ENCODE results near the gene KCNG2. TPM values are rescaled to one million over a fixed set of nuclear protein-coding genes. Genes with fewer than 3 reads are reported as not detected.

The KCNG2 gene
- under 1 TPM; 0.08 to 0.23 TPM for total RNA-seq
- polyA plus RNA-seq = under 1 TPM in 1 of 2 donors, not detected in 1; 0.03 TPM

GRCh38 chr18:79797518-79798345 lies at the start of gene KCNG2:
TSS of gene KCNG2 (plus strand) at chr18:79797938. CDS start at chr18:79863668, 65,730 bp downstream.
- no peaks in the 10 kb centered on the region for H3K36me3 ChIP-seq (ENCODE audit: control insufficient read depth in 4 of 4, insufficient read depth in 3 of 4, low read depth in 1 of 4, low read length in 3 of 4)
- no peak for DNase-seq (ENCODE audit: low spot score)
- peak within 1 kb of the TSS in 1 of 3 donors; percentile 31 for H3K4me3 ChIP-seq (ENCODE audit: low read depth in 1 of 3, low read length in 3 of 3)
- H3K4me1 ChIP-seq (ENCODE audit: control insufficient read depth in 4 of 4, insufficient read depth in 4 of 4, low read length in 3 of 4) = peaks cover 3 to 10% (median 5%) of the 10 kb centered on the region in 4 donors
- 7% methylated on average over 92 of the region's 92 CpGs for WGBS
- peaks cover 0 to 15% (median 12%) of the 10 kb centered on the region in 4 donors for H3K27me3 ChIP-seq (ENCODE audit: control insufficient read depth in 4 of 4, insufficient read depth in 4 of 4, low read length in 3 of 4)
- H3K27ac ChIP-seq (ENCODE audit: low read depth in 1 of 2, low read length in 2 of 2) = no peak within 1 kb of the TSS
- no peak within 1 kb of the TSS for H3K9ac ChIP-seq (ENCODE audit: low read depth in 1 of 2, low read length in 2 of 2)
- H3K9me3 ChIP-seq (ENCODE audit: control insufficient read depth in 4 of 4, low read length in 3 of 4) = peaks cover 0 to 3% (median 0%) of the 10 kb centered on the region in 4 donors
- TF ChIP-seq TAF1 (conservative IDR thresholded peaks at IDR 0.05) (no peak), YY1 (IDR thresholded peaks at IDR 0.05) (no peak), RXRA (IDR thresholded peaks at IDR 0.05) (no peak), EGR1 (IDR thresholded peaks at IDR 0.05; ENCODE audit: low read depth in 2 of 2) (no peak), CTCF (IDR thresholded peaks at IDR 0.05; ENCODE audit: low read depth, low read length, missing input control) (no peak), REST (IDR thresholded peaks at IDR 0.05) (no peak), ATF3 (IDR thresholded peaks at IDR 0.05) (no peak), MAX (IDR thresholded peaks at IDR 0.05) (no peak), RAD21 (IDR thresholded peaks at IDR 0.05) (no peak), GABPA (IDR thresholded peaks at IDR 0.05 in 1 of 2, conservative IDR thresholded peaks at IDR 0.05 in 1 of 2) (no peak), FOXA1 (IDR thresholded peaks at IDR 0.05) (no peak), SP1 (IDR thresholded peaks at IDR 0.05) (no peak), HNF4A (conservative IDR thresholded peaks at IDR 0.05) (no peak), FOXA2 (IDR thresholded peaks at IDR 0.05) (no peak)

All from liver (tissue), 9 donors.